OCI-LY3 (cell line): ENCODE results near the gene JCAD.

Experiments
- H2AFZ ChIP-seq: fragments of 200-600, 300-600 bp; shearing (Covaris generic); 2 replicates; pipeline ENCODE4 v1.6.0; 2014; ENCODE audit warnings: antibody characterized with exemption, low read depth, low read length
- H3K27ac ChIP-seq: fragments of 200-600, 300-600 bp; sonication (generic); 2 replicates; pipeline ENCODE4 v1.5.1; 2014; ENCODE audit warnings: mild to moderate bottlenecking, low read length, moderate library complexity, mixed read lengths
- H3K27me3 ChIP-seq: fragments of 200-600, 300-600 bp; sonication (generic); 2 replicates; pipeline ENCODE4 v1.6.1; 2014; ENCODE audit warnings: low read depth, low read length, mixed read lengths
- H3K36me3 ChIP-seq: fragments of 200-600, 300-600 bp; sonication (generic); replicated peaks from 2 replicates; pipeline ENCODE3; 2014; ENCODE audit warnings: low read depth, low read length, mixed read lengths
- H3K4me1 ChIP-seq: fragments of 300-600, 200-600 bp; sonication (generic); 2 replicates; pipeline ENCODE4 v1.6.1; 2014; ENCODE audit warnings: low read length, mixed read lengths
- H3K4me2 ChIP-seq: fragments of 200-600, 300-600 bp; sonication (generic); 2 replicates; pipeline ENCODE4 v1.6.1; 2014; ENCODE audit warnings: low read length, mixed read lengths
- H3K4me3 ChIP-seq: fragments of 300-600, 200-600 bp; sonication (generic); 2 replicates; pipeline ENCODE4 v1.5.1; 2014; ENCODE audit warnings: antibody characterized with exemption, mild to moderate bottlenecking, low read length, moderate library complexity
- H3K79me2 ChIP-seq: fragments of 300-600, 200-600 bp; shearing (Covaris generic); 2 replicates; pipeline ENCODE4 v1.6.1; 2014; ENCODE audit warnings: mild to moderate bottlenecking, low read length, mixed read lengths
- H3K9ac ChIP-seq: fragments of 300-600, 200-600 bp; shearing (Covaris generic); 2 replicates; pipeline ENCODE4 v1.6.0; 2014; ENCODE audit warnings: mild to moderate bottlenecking, low read length, moderate library complexity
- H3K9me3 ChIP-seq: fragments of 200-600, 300-600 bp; shearing (Covaris generic); 2 replicates; pipeline ENCODE4 v1.6.1; 2014; ENCODE audit warnings: low read length, mixed read lengths; ENCODE audit not compliant: insufficient read depth
- H4K20me1 ChIP-seq: fragments of 200-600, 300-600 bp; sonication (generic); 2 replicates; pipeline ENCODE4 v1.6.1; 2016; ENCODE audit warnings: low read length, mixed read lengths; ENCODE audit not compliant: insufficient read depth
- EZH2phosphoT487 ChIP-seq: fragments of 200-600 bp; shearing (Covaris generic); IDR thresholded peaks from 2 replicates; pipeline ENCODE4 v1.6.1; 2018; ENCODE audit warnings: antibody characterized with exemption, mixed run types, low read depth
- TF ChIP-seq, protein P1 (sequence below): fragments of 200-600, 300-600 bp; sonication (generic); IDR thresholded peaks from 2 replicates; pipeline ENCODE4 v1.5.1; 2014; ENCODE audit warnings: antibody characterized with exemption, low read length, low read depth

The JCAD gene

DNA sequence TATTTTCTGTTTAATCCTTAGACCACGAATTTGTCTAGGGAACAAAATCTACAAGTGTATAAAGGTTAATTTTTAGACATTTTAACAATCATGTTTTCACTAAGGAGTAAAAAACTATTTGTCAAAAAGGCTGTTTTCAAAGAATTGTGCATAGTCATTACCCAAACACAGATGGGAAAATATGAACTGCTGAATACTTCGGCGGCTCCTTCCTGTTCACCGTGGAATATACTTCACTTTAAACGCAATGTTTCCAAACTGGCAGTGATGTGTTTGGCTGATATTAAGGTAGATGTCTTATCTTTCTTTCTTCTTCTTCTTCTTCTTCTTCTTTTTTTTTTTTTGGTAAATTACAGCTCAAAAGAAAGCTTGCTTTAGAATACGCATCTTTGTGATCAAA, 41.4 kb downstream of the JCAD start:
- H3K79me2 ChIP-seq = no peaks in the 10 kb centered on the region
- H3K36me3 ChIP-seq = no peaks in the 10 kb centered on the region
- no peak overlapping the region for H3K4me2 ChIP-seq
- no peaks in the 10 kb centered on the region for H3K27me3 ChIP-seq
- H3K4me1 ChIP-seq = no peaks in the 10 kb centered on the region
- H3K27ac ChIP-seq = no peak overlapping the region
- no peaks in the 10 kb centered on the region for H4K20me1 ChIP-seq
- no peak overlapping the region for H3K4me3 ChIP-seq
- no peak overlapping the region for H2AFZ ChIP-seq
- no peak overlapping the region for H3K9ac ChIP-seq
- TF ChIP-seq, protein P1, sequence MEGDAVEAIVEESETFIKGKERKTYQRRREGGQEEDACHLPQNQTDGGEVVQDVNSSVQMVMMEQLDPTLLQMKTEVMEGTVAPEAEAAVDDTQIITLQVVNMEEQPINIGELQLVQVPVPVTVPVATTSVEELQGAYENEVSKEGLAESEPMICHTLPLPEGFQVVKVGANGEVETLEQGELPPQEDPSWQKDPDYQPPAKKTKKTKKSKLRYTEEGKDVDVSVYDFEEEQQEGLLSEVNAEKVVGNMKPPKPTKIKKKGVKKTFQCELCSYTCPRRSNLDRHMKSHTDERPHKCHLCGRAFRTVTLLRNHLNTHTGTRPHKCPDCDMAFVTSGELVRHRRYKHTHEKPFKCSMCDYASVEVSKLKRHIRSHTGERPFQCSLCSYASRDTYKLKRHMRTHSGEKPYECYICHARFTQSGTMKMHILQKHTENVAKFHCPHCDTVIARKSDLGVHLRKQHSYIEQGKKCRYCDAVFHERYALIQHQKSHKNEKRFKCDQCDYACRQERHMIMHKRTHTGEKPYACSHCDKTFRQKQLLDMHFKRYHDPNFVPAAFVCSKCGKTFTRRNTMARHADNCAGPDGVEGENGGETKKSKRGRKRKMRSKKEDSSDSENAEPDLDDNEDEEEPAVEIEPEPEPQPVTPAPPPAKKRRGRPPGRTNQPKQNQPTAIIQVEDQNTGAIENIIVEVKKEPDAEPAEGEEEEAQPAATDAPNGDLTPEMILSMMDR = no peak
- TF ChIP-seq EZH2phosphoT487 = no peak
- H3K9me3 ChIP-seq = no peaks in the 10 kb centered on the region

DNA sequence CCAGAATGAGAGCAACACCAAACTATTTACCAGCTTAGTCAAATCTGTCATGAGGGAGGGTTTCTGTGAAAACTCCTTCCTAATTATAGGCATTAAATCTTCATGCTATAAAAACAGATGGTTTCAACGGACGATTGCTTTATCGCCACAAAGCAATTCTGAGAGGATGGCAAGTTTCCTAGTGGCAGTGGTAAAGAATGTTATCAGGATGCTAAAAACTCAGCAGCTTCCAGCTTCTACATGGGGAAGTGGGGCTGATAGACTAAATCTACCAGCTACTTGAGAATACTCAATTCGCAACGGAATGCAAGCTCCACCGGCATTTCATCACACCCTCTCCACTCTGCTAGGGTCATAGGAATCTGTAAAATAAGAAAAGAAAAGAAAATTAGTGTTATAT, 41.8 kb downstream of the JCAD start:
- TF ChIP-seq EZH2phosphoT487 = no peak
- TF ChIP-seq, protein P1 = no peak
- H4K20me1 ChIP-seq = no peaks in the 10 kb centered on the region
- H3K36me3 ChIP-seq = no peaks in the 10 kb centered on the region
- H3K9ac ChIP-seq = no peak overlapping the region
- H3K27ac ChIP-seq = no peak overlapping the region
- H3K4me2 ChIP-seq = no peak overlapping the region
- H2AFZ ChIP-seq = no peak overlapping the region
- no peaks in the 10 kb centered on the region for H3K4me1 ChIP-seq
- no peak overlapping the region for H3K4me3 ChIP-seq
- H3K79me2 ChIP-seq = no peaks in the 10 kb centered on the region
- no peaks in the 10 kb centered on the region for H3K27me3 ChIP-seq
- no peaks in the 10 kb centered on the region for H3K9me3 ChIP-seq

DNA sequence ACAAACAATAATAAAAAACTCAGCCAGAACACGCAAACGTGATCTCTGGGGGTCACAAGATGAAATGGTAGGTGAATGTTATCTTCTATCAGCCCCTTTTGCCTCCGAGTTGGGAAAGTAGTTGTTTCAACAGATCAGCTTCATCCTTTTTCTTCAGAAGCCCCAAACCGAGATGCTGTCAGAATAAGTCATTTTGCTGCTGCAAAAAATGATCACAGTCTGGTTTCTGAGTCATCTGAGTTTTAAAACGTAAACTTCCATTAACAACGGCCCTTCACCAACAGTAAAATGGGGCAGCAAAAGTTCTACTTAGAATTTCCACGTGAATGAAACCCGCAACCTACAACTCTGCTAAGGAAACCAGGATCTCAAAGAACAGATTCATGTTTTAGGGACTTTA, 44.9 kb downstream of the JCAD start:
- TF ChIP-seq, protein P1 = no peak
- TF ChIP-seq EZH2phosphoT487 = no peak
- no peak overlapping the region for H3K9ac ChIP-seq
- no peaks in the 10 kb centered on the region for H3K9me3 ChIP-seq
- H3K79me2 ChIP-seq = no peaks in the 10 kb centered on the region
- no peaks in the 10 kb centered on the region for H3K4me1 ChIP-seq
- no peaks in the 10 kb centered on the region for H4K20me1 ChIP-seq
- no peaks in the 10 kb centered on the region for H3K27me3 ChIP-seq
- H2AFZ ChIP-seq = no peak overlapping the region
- no peak overlapping the region for H3K4me2 ChIP-seq
- no peak overlapping the region for H3K4me3 ChIP-seq
- no peak overlapping the region for H3K27ac ChIP-seq
- no peaks in the 10 kb centered on the region for H3K36me3 ChIP-seq

DNA sequence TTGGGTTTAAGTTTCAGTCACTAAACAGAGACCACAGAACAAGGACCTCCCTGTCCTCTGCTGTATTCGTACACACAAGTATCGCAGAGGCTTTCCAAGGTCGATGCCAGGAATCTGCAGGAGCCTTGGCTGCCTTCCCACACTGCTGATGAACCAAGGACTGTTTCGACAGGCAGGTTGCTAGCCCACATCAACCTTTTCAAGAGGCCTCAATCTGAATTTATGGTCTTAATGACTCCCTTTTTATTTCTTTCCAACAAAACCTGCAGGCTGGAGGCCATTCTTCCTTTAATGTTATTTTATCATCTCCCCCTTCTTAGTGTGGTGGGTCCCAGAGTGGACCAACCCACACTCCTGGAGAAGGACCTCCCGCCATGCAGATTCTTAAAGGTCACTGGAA, 45.6 kb downstream of the JCAD start:
- Histone ChIP-seq H3K27ac (no peak overlapping the region), H3K4me3 (no peak overlapping the region), H3K27me3 (no peaks in the 10 kb centered on the region), H3K79me2 (no peaks in the 10 kb centered on the region), H3K9me3 (no peaks in the 10 kb centered on the region), H4K20me1 (no peaks in the 10 kb centered on the region), H2AFZ (no peak overlapping the region), H3K4me2 (no peak overlapping the region), H3K9ac (no peak overlapping the region), H3K36me3 (no peaks in the 10 kb centered on the region), H3K4me1 (no peaks in the 10 kb centered on the region)
- TF ChIP-seq EZH2phosphoT487 = no peak
- TF ChIP-seq, protein P1 = no peak
